GM10266 (cell line): ENCODE results near the gene EEF1AKMT3.

ENCODE experiments used
- DNase-seq: peaks from one replicate; pipeline ENCODE4 v3.0.0; 2012; ENCODE audit errors: extremely low spot score
- CTCF ChIP-seq: IDR thresholded peaks from 2 replicates; pipeline ENCODE4 v1.5.1; 2012; ENCODE audit warnings: mild to moderate bottlenecking, low read depth; ENCODE audit not compliant: control insufficient read depth, insufficient read depth; ENCODE audit errors: missing control alignments

The EEF1AKMT3 gene

GRCh38 chr12:57776247-57776587, 3.8 kb downstream of the EEF1AKMT3 start:
- no peak for DNase-seq
- TF ChIP-seq CTCF: no peak

GRCh38 chr12:57777367-57777766, 5.0 kb downstream of the EEF1AKMT3 start:
- TF ChIP-seq CTCF: no peak
- no peak for DNase-seq

- DNase-seq: no peak
- TF ChIP-seq CTCF: no peak
These were observed 5.5 kb downstream of the EEF1AKMT3 start for GRCh38 chr12:57777911-57778310.

- no peak for DNase-seq
- no peak for TF ChIP-seq CTCF
These were observed 7.3 kb downstream of the EEF1AKMT3 start for GRCh38 chr12:57779736-57780135.

- no peak for TF ChIP-seq CTCF
- no peak for DNase-seq
These were observed 8.0 kb downstream of the EEF1AKMT3 start for GRCh38 chr12:57780284-57780897.

GRCh38 chr12:57781244-57781643, 8.8 kb downstream of the EEF1AKMT3 start:
- DNase-seq: no peak
- no peak for TF ChIP-seq CTCF

- DNase-seq: no peak
These were observed 9.4 kb downstream of the EEF1AKMT3 start for GRCh38 chr12:57781801-57782200.

More at GRCh38 chr12:57781801-57782200, 9.4 kb downstream of the EEF1AKMT3 start:
- no peak for TF ChIP-seq CTCF
